Measurements from ENCODE around the gene TENM4. TPM values are rescaled to one million over a fixed set of nuclear protein-coding genes. Genes with fewer than 3 reads are reported as not detected.

TENM4 gene
- total and polyA plus RNA-seq, 2 of the 13 experiments (the other 11 are each of a cell fraction or from before 2014, with no cell fraction given): not detected

DNA sequence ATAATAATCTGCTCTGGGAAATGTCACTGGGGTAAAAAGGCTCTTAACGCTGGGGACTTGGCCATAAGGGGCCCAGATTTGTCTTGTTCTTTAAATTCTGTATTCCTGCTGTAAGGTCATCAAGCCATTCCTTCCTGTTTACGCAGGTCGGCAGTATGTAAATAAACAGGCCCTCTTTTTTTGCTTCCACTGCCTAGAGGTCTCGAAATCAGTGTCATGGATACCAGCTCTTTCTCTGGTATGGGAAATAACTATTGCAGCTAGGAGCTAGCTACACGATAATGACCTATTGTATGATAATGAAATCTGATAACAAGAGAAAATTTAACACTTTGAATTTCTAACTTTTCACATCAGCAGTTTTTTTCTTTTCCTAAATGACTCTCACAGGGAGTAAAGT, 657.0 kb downstream of the TENM4 start (continued):
- TF ChIP-seq DNMT3B (CRISPR knock-in tag; conservative IDR thresholded peaks at IDR 0.05) (no peak), MTF2 (CRISPR knock-in tag; IDR thresholded peaks at IDR 0.05; ENCODE audit: borderline replicate concordance) (no peak), ZNF83 (CRISPR knock-in tag; IDR thresholded peaks at IDR 0.05; ENCODE audit: borderline replicate concordance) (no peak), MTA1 (CRISPR knock-in tag; IDR thresholded peaks at IDR 0.05; ENCODE audit: borderline replicate concordance) (no peak), TOPORS (CRISPR knock-in tag; IDR thresholded peaks at IDR 0.05) (no peak), ZNF781 (CRISPR knock-in tag; IDR thresholded peaks at IDR 0.05; ENCODE audit: borderline replicate concordance, not compliant biosample characterization) (no peak), TMF1 (CRISPR knock-in tag; IDR thresholded peaks at IDR 0.05; ENCODE audit: low read depth) (no peak), ZNF562 (CRISPR knock-in tag; IDR thresholded peaks at IDR 0.05; ENCODE audit: borderline replicate concordance) (no peak), ATRX (CRISPR knock-in tag; IDR thresholded peaks at IDR 0.05; ENCODE audit: borderline replicate concordance) (no peak), ATM (IDR thresholded peaks at IDR 0.05; ENCODE audit: borderline replicate concordance) (no peak)
- TF ChIP-seq, protein P1, sequence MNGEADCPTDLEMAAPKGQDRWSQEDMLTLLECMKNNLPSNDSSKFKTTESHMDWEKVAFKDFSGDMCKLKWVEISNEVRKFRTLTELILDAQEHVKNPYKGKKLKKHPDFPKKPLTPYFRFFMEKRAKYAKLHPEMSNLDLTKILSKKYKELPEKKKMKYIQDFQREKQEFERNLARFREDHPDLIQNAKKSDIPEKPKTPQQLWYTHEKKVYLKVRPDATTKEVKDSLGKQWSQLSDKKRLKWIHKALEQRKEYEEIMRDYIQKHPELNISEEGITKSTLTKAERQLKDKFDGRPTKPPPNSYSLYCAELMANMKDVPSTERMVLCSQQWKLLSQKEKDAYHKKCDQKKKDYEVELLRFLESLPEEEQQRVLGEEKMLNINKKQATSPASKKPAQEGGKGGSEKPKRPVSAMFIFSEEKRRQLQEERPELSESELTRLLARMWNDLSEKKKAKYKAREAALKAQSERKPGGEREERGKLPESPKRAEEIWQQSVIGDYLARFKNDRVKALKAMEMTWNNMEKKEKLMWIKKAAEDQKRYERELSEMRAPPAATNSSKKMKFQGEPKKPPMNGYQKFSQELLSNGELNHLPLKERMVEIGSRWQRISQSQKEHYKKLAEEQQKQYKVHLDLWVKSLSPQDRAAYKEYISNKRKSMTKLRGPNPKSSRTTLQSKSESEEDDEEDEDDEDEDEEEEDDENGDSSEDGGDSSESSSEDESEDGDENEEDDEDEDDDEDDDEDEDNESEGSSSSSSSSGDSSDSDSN (CRISPR knock-in tag; IDR thresholded peaks at IDR 0.05): no peak

DNA sequence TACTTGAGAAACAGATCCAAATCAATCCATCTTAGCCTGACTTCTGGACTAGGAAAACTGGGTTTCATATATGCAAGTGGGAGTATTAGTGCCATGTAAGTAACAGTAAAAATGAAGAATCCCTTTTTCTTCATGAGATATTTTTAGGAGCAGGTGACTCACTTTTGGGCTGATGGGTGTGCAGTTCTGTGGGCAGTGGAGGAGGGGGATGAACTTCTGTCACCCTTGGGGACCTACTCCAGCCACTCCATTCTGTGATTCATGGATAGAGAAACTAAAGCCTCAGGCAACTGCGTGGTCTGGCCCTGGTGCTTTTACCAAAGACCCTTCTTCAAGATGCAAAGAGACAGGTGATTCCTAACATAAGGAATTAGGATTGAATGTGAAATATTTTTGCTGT, 657.5 kb downstream of the TENM4 start:
- Histone ChIP-seq H3K79me2 (ENCODE audit: insufficient read depth, low read length) (no peaks in the 10 kb centered on the region), H3K27ac (ENCODE audit: extremely low read length, insufficient read depth, low read length) (no peak overlapping the region), H3K9me3 (ENCODE audit: low read length) (no peaks in the 10 kb centered on the region), H3K4me1 (ENCODE audit: insufficient read depth, low read length) (no peaks in the 10 kb centered on the region), H3K36me3 (replicated peaks in 1 of 2; ENCODE audit: control insufficient read depth in 1 of 2, insufficient read depth in 2 of 2, low read length in 2 of 2) (no peaks in the 10 kb centered on the region), H3K4me2 (ENCODE audit: low read depth, low read length) (no peak overlapping the region), H4K20me1 (ENCODE audit: insufficient read depth, low read length) (no peaks in the 10 kb centered on the region), H3K27me3 (ENCODE audit: control insufficient read depth in 1 of 2, insufficient read depth in 2 of 2, low read length in 2 of 2) (peaks cover 0 to 8% of the 10 kb centered on the region in 2 experiments; a peak in 3 of 5 replicates), H3K4me3 (replicated peaks in 1 of 3; ENCODE audit: insufficient read depth in 1 of 3, low read depth in 2 of 3, low read length in 3 of 3) (no peak overlapping the region), H3K9ac (ENCODE audit: insufficient read depth, low read depth, low read length) (no peak overlapping the region), H2AFZ (ENCODE audit: low read length) (no peak overlapping the region)
- ATAC-seq (no peak), DNase-seq (ENCODE audit: low spot score) (no peak), FAIRE-seq (no peak)
- ChIA-PET CTCF (ENCODE audit: low intra/inter-chr PET ratio, low total read pairs) (no interaction called here), POLR2A (no interaction called here)
- WGBS (ENCODE audit: low lambda C conversion rate): 0% methylated on average over 1 of the region's 1 CpG
- no TSS peak for BruUV-seq (replicated peaks)
- intact Hi-C loops (cut with micrococcal nuclease; ENCODE audit: unreplicated experiment) (no loop called here), in situ Hi-C loops (cut with HindIII; ENCODE audit: extremely low pct_ligation_motif_present, low pct_unique_long_range_greater_than_20kb) (no loop called here)
- TF ChIP-seq ZNF792 (CRISPR knock-in tag; IDR thresholded peaks at IDR 0.05) (no peak), KMT2A (CRISPR knock-in tag; IDR thresholded peaks at IDR 0.05) (no peak), IKZF5 (CRISPR knock-in tag; IDR thresholded peaks at IDR 0.05) (no peak), PHF21A (CRISPR knock-in tag; IDR thresholded peaks at IDR 0.05) (no peak), ZBTB25 (CRISPR knock-in tag; IDR thresholded peaks at IDR 0.05) (no peak), WIZ (CRISPR knock-in tag; IDR thresholded peaks at IDR 0.05) (no peak), MIXL1 (CRISPR knock-in tag; IDR thresholded peaks at IDR 0.05) (no peak), REL (CRISPR knock-in tag; conservative IDR thresholded peaks at IDR 0.05) (no peak), ZNF292 (CRISPR knock-in tag; IDR thresholded peaks at IDR 0.05; ENCODE audit: borderline replicate concordance, low read depth) (no peak), ZNF546 (CRISPR knock-in tag; conservative IDR thresholded peaks at IDR 0.05) (no peak)
- TF ChIP-seq, protein P2, sequence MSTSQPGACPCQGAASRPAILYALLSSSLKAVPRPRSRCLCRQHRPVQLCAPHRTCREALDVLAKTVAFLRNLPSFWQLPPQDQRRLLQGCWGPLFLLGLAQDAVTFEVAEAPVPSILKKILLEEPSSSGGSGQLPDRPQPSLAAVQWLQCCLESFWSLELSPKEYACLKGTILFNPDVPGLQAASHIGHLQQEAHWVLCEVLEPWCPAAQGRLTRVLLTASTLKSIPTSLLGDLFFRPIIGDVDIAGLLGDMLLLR (CRISPR knock-in tag; IDR thresholded peaks at IDR 0.05): no peak

All from HepG2 (cell line).